K562 (cell line): Measurements from ENCODE around the gene CRYZ. TPM values are rescaled to one million over a fixed set of nuclear protein-coding genes. Genes with fewer than 3 reads are reported as not detected.

Source experiments
- GATA2 ChIP-seq: sonication (generic); formaldehyde crosslinking; IDR thresholded peaks from 2 replicates; pipeline ENCODE4 v1.4.0; 2020; ENCODE audit warnings: mild to moderate bottlenecking, missing genetic modification reagents
- HDAC1 ChIP-seq, 2 experiments: fragments of 450-650 bp; IDR thresholded peaks; 2 replicates each; pipeline ENCODE4 v1.6.1; 2016 to 2017; ENCODE audit warnings: inconsistent platforms in 1 of 2, mild to moderate bottlenecking in 1 of 2, moderate library complexity in 1 of 2
- HDAC2 ChIP-seq: fragments of 450-650 bp; IDR thresholded peaks from 2 replicates; pipeline ENCODE4 v1.6.1; 2016; ENCODE audit warnings: mild to moderate bottlenecking
- JUNB ChIP-seq: fragments of 450-650 bp; formaldehyde crosslinking; conservative IDR thresholded peaks from 2 replicates; pipeline ENCODE4 v1.4.0; 2020; ENCODE audit warnings: mild to moderate bottlenecking
- MED1 ChIP-seq: sonication (generic); formaldehyde crosslinking; IDR thresholded peaks from 2 replicates; pipeline ENCODE4 v1.8.1; 2023; ENCODE audit warnings: missing genetic modification reagents, borderline replicate concordance
- NR3C1 ChIP-seq: sonication (generic); formaldehyde crosslinking; IDR thresholded peaks from 2 replicates; pipeline ENCODE4 v1.8.1; 2022; ENCODE audit warnings: missing genetic modification reagents
- RBM17 ChIP-seq: fragments of 200-400 bp; formaldehyde crosslinking; IDR thresholded peaks from 2 replicates; pipeline ENCODE4 v1.6.1; 2017; ENCODE audit warnings: low read depth, mild to moderate bottlenecking, low read length, borderline replicate concordance
- ZBTB9 ChIP-seq: fragments of 450-650 bp; formaldehyde crosslinking; IDR thresholded peaks from 2 replicates; pipeline ENCODE4 v1.4.0; 2020; ENCODE audit warnings: mild to moderate bottlenecking, moderate library complexity
- polyA plus RNA-seq, 8 experiments: library from polyadenylated mRNA; depleted of rRNA in 4 of 8; stranded (reverse) in 5 of 8; unstranded in 3 of 8; fragments of >200 nt; fragmentation: Nextera tagmentation in 2 of 8; fragmentation: Illumina TruSeq in 1 of 8; extraction: Ambion mirVana in 2 of 8; extraction: Trizol in 1 of 8; gene quantifications; 2 replicates each; pipeline versions ENCODE4 v1.2.1 to v1.2.3, GENCODE V29; 2011 to 2014; ENCODE audit warnings: inconsistent platforms in 1 of 8, missing spikeins in 1 of 8
- total RNA-seq, 7 experiments: library from RNA; depleted of rRNA in 6 of 7; stranded (reverse); fragments of >200 nt in 6 of 7; fragmentation: Illumina TruSeq in 2 of 7; extraction: Trizol in 2 of 7; gene quantifications; 2 replicates each; pipeline versions ENCODE4 v1.2.1 to v1.2.3, GENCODE V29; 2011 to 2021; ENCODE audit warnings: low replicate concordance in 1 of 7
- TF ChIP-seq, protein P1 (sequence below): sonication (generic); formaldehyde crosslinking; IDR thresholded peaks from 2 replicates; pipeline ENCODE4 v1.8.0; 2022; ENCODE audit warnings: missing genetic modification reagents, mild to moderate bottlenecking, borderline replicate concordance
- TF ChIP-seq, protein P2 (sequence below): fragments of 250-450 bp; sonication (Bioruptor Pico); IDR thresholded peaks from 2 replicates; pipeline ENCODE4 v1.5.0; 2021; ENCODE audit warnings: mild to moderate bottlenecking, moderate library complexity
- TF ChIP-seq, protein P3 (sequence below), 2 experiments: fragments of 450-650 bp; formaldehyde crosslinking in 1 of 2; IDR thresholded peaks; 2 replicates each; pipeline versions ENCODE4 v1.4.0 to v1.6.1; 2014 to 2020; ENCODE audit warnings: mild to moderate bottlenecking in 2 of 2, borderline replicate concordance in 1 of 2, low read depth in 1 of 2

CRYZ gene
- total and polyA plus RNA-seq, 9 of the 15 experiments (the other 6 are each of a cell fraction or from before 2014, with no cell fraction given) = 51.7 to 179 (median 81.4) TPM

GRCh38 chr1:74729741-74730478, 2.9 kb downstream of the CRYZ start (continued):
- TF ChIP-seq ZBTB9 (CRISPR knock-in tag) (no peak), NR3C1 (CRISPR knock-in tag) (no peak), RBM17 (no peak), MED1 (CRISPR knock-in tag) (no peak), HDAC1 (IDR thresholded peaks at IDR 0.05) (peak in 1 of 2 experiments; percentile 35; a peak in 1 of 4 replicates), GATA2 (CRISPR knock-in tag) (peak; percentile 34; the same call in 1 of the 2 replicates), HDAC2 (peak; percentile 57; the same call in 1 of the 2 replicates), JUNB (CRISPR knock-in tag) (peak; percentile 76)
- TF ChIP-seq, protein P1, sequence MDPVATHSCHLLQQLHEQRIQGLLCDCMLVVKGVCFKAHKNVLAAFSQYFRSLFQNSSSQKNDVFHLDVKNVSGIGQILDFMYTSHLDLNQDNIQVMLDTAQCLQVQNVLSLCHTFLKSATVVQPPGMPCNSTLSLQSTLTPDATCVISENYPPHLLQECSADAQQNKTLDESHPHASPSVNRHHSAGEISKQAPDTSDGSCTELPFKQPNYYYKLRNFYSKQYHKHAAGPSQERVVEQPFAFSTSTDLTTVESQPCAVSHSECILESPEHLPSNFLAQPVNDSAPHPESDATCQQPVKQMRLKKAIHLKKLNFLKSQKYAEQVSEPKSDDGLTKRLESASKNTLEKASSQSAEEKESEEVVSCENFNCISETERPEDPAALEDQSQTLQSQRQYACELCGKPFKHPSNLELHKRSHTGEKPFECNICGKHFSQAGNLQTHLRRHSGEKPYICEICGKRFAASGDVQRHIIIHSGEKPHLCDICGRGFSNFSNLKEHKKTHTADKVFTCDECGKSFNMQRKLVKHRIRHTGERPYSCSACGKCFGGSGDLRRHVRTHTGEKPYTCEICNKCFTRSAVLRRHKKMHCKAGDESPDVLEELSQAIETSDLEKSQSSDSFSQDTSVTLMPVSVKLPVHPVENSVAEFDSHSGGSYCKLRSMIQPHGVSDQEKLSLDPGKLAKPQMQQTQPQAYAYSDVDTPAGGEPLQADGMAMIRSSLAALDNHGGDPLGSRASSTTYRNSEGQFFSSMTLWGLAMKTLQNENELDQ (CRISPR knock-in tag) = no peak
- TF ChIP-seq, protein P2, sequence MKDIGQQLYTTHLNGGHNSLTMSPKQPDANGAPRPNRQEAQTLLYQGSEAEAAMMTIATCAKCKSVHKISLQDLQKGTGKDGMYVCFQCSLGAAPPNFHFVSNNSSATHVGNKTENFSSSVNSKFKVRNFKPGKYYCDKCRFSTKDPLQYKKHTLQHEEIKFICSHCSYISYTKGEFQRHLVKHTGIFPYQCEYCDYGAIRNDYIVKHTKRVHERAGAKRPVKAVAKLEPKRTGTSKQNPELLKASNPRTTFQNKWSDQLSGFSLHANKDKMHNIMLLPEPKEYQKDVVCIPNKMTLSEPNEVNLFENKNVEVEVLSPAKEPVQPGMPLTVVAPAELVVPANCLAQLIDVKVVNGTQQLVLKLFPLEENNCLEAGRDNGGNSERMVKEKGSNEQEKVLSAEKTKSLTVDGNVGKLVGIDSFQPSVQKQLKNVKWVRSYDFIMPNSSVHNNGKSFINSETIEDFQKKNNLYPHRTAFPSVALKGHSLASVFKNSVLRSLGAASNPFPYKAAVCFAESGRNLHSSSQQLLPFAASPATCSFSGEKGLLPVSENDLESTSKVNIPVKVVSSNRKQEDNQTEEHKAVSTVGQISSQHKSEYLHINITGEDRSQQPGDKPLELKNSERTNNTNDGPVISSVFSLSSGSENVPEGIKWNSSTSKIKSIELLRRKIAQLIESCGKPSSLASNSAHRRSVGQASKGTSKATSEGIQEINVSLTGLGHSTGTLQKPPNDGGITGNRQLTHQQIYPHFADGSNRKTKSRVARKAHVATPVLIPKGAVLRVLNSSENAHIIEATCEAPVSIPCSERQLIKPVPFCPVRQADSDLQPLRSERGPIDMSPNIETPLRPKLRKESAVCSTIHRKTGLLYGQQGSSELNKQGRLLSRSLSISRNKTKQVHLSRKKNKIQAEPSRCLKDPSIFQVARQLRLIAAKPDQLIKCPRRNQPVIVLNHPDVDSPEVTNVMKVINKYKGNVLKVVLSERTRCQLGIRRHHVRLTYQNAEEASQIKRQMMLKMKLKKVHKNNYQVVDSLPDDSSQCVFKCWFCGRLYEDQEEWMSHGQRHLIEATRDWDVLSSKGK (CRISPR knock-in tag) = no peak
- TF ChIP-seq, protein P3, sequence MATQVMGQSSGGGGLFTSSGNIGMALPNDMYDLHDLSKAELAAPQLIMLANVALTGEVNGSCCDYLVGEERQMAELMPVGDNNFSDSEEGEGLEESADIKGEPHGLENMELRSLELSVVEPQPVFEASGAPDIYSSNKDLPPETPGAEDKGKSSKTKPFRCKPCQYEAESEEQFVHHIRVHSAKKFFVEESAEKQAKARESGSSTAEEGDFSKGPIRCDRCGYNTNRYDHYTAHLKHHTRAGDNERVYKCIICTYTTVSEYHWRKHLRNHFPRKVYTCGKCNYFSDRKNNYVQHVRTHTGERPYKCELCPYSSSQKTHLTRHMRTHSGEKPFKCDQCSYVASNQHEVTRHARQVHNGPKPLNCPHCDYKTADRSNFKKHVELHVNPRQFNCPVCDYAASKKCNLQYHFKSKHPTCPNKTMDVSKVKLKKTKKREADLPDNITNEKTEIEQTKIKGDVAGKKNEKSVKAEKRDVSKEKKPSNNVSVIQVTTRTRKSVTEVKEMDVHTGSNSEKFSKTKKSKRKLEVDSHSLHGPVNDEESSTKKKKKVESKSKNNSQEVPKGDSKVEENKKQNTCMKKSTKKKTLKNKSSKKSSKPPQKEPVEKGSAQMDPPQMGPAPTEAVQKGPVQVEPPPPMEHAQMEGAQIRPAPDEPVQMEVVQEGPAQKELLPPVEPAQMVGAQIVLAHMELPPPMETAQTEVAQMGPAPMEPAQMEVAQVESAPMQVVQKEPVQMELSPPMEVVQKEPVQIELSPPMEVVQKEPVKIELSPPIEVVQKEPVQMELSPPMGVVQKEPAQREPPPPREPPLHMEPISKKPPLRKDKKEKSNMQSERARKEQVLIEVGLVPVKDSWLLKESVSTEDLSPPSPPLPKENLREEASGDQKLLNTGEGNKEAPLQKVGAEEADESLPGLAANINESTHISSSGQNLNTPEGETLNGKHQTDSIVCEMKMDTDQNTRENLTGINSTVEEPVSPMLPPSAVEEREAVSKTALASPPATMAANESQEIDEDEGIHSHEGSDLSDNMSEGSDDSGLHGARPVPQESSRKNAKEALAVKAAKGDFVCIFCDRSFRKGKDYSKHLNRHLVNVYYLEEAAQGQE (IDR thresholded peaks at IDR 0.05; ENCODE audit: borderline replicate concordance) = no peak
- TF ChIP-seq, protein P3 (CRISPR knock-in tag; IDR thresholded peaks at IDR 0.05; ENCODE audit: low read depth) = no peak
